ENCODE measurements around the gene INSM1. TPM values are rescaled to one million over a fixed set of nuclear protein-coding genes. Genes with fewer than 3 reads are reported as not detected.

The INSM1 gene
- total RNA-seq (2013): not detected
- polyA plus RNA-seq (not detected), polyA minus RNA-seq (not detected in 2 replicates), total RNA-seq (0 to 33.7 (median 0.03) reads per million in 11 experiments)

- Histone ChIP-seq H4K20me1 (ENCODE audit: insufficient read depth, low read length) (no peaks in the 10 kb centered on the region), H3K9ac (ENCODE audit: insufficient read depth, low read length, poor library complexity, severe bottlenecking) (no peak within 1 kb of the TSS), H3K36me3 (replicated peaks in 1 of 2; ENCODE audit: control insufficient read depth in 1 of 2, insufficient read depth in 2 of 2, low read length in 2 of 2) (no peaks in the 10 kb centered on the region), H3K4me2 (replicated peaks; ENCODE audit: extremely low read depth, low read length, poor library complexity, severe bottlenecking) (peak within 1 kb of the TSS; percentile 80), H3K4me1 (ENCODE audit: control insufficient read depth in 1 of 2, insufficient read depth in 2 of 2, low read length in 2 of 2) (peaks cover 30 to 58% of the 10 kb centered on the region in 2 donors), H3K4me3 (replicated peaks in 1 of 3; ENCODE audit: low read depth in 2 of 3, low read length in 3 of 3) (peak within 1 kb of the TSS; percentile 24 to 72 (median 40)), H3K27me3 (ENCODE audit: control insufficient read depth in 2 of 2, insufficient read depth in 2 of 2, low read length in 2 of 2) (peaks cover 74 to 87% of the 10 kb centered on the region in 2 donors), H3K79me2 (ENCODE audit: insufficient read depth, low read length) (no peaks in the 10 kb centered on the region), H2AFZ (ENCODE audit: insufficient read depth, low read depth, low read length, poor library complexity, severe bottlenecking) (peak within 1 kb of the TSS; percentile 77), H3K27ac (ENCODE audit: low read depth in 1 of 2, low read length in 2 of 2) (no peak within 1 kb of the TSS), H3K9me3 (replicated peaks in 1 of 2; ENCODE audit: control insufficient read depth in 1 of 2, insufficient read depth in 1 of 2, low read length in 2 of 2) (peaks cover 0 to 27% of the 10 kb centered on the region in 2 donors)
- H3K36me3 Mint-ChIP-seq: peaks cover 5 to 8% of the 10 kb centered on the region in 2 donors
- H3K27me3 Mint-ChIP-seq (ENCODE audit: low read depth in 3 of 3): peaks cover 78 to 91% (median 81%) of the 10 kb centered on the region in 3 donors
- no peak for DNase-seq
- peaks cover 40% of the 10 kb centered on the region for H3K4me1 Mint-ChIP-seq
- no peak within 1 kb of the TSS for H3K27ac Mint-ChIP-seq
- intact Hi-C loops (cut with micrococcal nuclease): no loop called here
- H3K9me3 Mint-ChIP-seq: peaks cover 0 to 29% (median 6%) of the 10 kb centered on the region in 7 donors
- 1% methylated on average over 106 of the region's 108 CpGs for WGBS (ENCODE audit: insufficient coverage)
- no peak for TF ChIP-seq CTCF (IDR thresholded peaks at IDR 0.05)
- peak within 1 kb of the TSS; percentile 84 to 95 for H3K4me3 Mint-ChIP-seq
Observed at GRCh38 chr20:20367575-20368417, at the start of gene INSM1. INSM1 (plus strand) TSS chr20:20368104; CDS start chr20:20368268, 164 bp downstream.

GRCh38 chr20:20318365-20319161 is 49.3 kb upstream of the INSM1 start:
- peak; percentile 25 to 40 (median 32) for DNase-seq
- Histone ChIP-seq H3K27me3 (ENCODE audit: control insufficient read depth in 2 of 2, insufficient read depth in 2 of 2, low read length in 2 of 2) (no peaks in the 10 kb centered on the region), H3K4me2 (replicated peaks; ENCODE audit: extremely low read depth, low read length, poor library complexity, severe bottlenecking) (peak overlapping the region; percentile 56), H3K36me3 (replicated peaks in 1 of 2; ENCODE audit: control insufficient read depth in 1 of 2, insufficient read depth in 2 of 2, low read length in 2 of 2) (no peaks in the 10 kb centered on the region), H3K27ac (ENCODE audit: low read depth in 1 of 2, low read length in 2 of 2) (peak overlapping the region; percentile 52 to 68), H3K9me3 (replicated peaks in 1 of 2; ENCODE audit: control insufficient read depth in 1 of 2, insufficient read depth in 1 of 2, low read length in 2 of 2) (peaks cover 5 to 10% of the 10 kb centered on the region in 2 donors), H3K79me2 (ENCODE audit: insufficient read depth, low read length) (no peaks in the 10 kb centered on the region), H4K20me1 (ENCODE audit: insufficient read depth, low read length) (no peaks in the 10 kb centered on the region), H2AFZ (ENCODE audit: insufficient read depth, low read depth, low read length, poor library complexity, severe bottlenecking) (peak overlapping the region; percentile 74), H3K4me1 (ENCODE audit: control insufficient read depth in 1 of 2, insufficient read depth in 2 of 2, low read length in 2 of 2) (peaks cover 30% of the 10 kb centered on the region in 2 donors), H3K9ac (ENCODE audit: insufficient read depth, low read length, poor library complexity, severe bottlenecking) (no peak overlapping the region), H3K4me3 (replicated peaks in 1 of 3; ENCODE audit: low read depth in 2 of 3, low read length in 3 of 3) (peak overlapping the region in 1 of 3 experiments; percentile 43)
- peak overlapping the region; percentile 24 to 35 for H3K4me3 Mint-ChIP-seq
- no peaks in the 10 kb centered on the region for H3K36me3 Mint-ChIP-seq
- H3K4me1 Mint-ChIP-seq: peaks cover 34% of the 10 kb centered on the region
- intact Hi-C loops (cut with micrococcal nuclease): no loop called here
- peaks cover 0 to 22% (median 8%) of the 10 kb centered on the region in 7 donors for H3K9me3 Mint-ChIP-seq
- WGBS (ENCODE audit: insufficient coverage): 30% methylated on average over 5 of the region's 9 CpGs
- peak overlapping the region; percentile 57 to 80 (median 76) for H3K27ac Mint-ChIP-seq
- no peak for TF ChIP-seq CTCF (IDR thresholded peaks at IDR 0.05)
- peaks cover 0 to 2% (median 0%) of the 10 kb centered on the region in 3 donors for H3K27me3 Mint-ChIP-seq (ENCODE audit: low read depth in 3 of 3)
